HG02943 (cell line): ENCODE measurements around the gene CD58.
"Not testable (repeated sequence)": the region's sequence is repeated elsewhere in the genome, so short reads cannot be mapped to it uniquely, and the experiment has no call there.

Experiments
- ATAC-seq: cut with Tn5 transposase; IDR thresholded peaks from one replicate; pipeline ENCODE4 v1.9.1; 2021; ENCODE audit warnings: mild to moderate bottlenecking, low read depth, moderate library complexity; ENCODE audit not compliant: unreplicated experiment

CD58 gene

GRCh38 chr1:116572771-116573430 lies 2.1 kb upstream of the CD58 start:
- no peak for ATAC-seq

DNA sequence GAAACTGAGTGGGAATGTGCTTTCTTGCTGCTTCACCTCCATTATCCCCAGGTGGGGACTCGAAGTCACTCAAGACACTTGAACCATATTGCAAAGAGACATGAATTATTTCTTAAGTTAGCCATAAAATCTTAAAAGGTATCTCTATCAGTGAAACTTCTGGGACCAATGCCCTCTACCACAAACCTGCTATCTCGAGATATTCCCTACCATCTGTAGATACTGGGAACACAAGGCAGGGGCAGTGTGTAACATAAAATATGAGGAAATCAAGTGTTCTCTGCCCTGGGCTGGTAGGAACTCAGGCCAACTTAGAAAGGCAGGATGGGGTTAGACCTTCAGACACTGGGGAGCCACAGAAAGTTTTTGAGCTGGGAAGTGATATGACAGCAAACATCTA lies 1.3 kb upstream of the CD58 start:
- ATAC-seq, result no peak

DNA sequence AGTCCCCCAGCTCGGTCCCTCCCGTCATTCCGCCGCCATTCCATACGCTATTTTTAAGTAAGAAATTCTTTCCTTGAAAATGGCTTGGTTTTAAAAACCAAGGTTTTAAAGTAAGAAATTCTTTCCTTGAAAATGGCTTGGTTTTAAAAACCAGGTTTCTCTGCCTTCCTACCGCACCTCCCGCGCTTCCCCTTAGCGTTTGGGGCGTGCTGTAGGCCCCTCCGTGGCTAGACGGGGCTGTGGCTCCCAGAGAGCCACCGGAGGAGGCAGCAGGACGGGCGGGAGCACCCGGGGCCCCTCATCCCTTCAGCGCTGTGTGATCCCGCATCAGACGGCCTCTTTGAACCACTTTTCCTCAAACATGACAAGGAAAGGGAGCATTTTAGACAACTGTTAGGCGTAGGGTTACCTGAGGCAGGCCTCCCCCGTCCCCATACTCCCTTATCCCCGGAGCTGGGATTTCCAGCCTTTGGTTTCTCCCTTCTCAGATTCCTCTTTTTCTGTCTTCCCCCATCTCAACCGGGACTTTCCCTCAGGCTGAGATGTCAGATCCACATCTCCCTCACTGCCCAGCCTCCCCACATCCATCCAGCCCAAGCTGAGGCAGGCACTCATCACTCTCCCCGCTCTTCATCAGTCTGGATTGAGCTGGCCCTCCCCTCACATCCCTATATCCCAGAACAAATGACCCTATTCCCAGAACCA lies 541 bp upstream of the CD58 start:
- no peak for ATAC-seq

DNA sequence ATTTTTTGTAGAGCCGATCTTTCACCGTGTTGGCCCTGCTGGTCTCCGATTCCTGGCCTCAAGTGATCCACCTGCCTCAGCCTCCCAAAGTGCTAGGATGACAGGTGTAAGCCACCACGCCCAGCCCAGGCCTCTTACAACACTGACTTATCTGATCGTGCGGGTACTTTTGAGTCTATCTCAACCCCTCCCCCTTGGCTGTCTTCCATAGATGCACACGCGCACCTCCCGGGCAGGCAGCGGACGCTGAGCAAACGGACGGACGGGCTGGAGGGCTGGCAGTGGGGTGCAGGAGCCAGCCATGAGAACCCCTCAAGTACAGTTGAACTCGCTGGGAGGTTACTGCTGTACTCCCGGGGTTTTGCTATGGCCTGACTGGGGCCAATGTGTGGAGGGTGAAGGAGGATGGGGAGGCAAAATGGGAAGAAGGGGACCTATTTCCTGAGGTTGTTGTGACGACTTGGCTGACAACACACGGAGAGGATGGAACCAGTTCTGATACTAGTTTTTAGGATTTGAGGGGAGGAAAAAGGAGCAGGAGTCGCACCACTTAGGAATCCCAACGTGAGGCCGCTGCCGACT lies 959 bp downstream of the CD58 start:
- ATAC-seq, result no peak

- no peak for ATAC-seq
These were observed 1.5 kb downstream of the CD58 start for GRCh38 chr1:116569381-116569670.

DNA sequence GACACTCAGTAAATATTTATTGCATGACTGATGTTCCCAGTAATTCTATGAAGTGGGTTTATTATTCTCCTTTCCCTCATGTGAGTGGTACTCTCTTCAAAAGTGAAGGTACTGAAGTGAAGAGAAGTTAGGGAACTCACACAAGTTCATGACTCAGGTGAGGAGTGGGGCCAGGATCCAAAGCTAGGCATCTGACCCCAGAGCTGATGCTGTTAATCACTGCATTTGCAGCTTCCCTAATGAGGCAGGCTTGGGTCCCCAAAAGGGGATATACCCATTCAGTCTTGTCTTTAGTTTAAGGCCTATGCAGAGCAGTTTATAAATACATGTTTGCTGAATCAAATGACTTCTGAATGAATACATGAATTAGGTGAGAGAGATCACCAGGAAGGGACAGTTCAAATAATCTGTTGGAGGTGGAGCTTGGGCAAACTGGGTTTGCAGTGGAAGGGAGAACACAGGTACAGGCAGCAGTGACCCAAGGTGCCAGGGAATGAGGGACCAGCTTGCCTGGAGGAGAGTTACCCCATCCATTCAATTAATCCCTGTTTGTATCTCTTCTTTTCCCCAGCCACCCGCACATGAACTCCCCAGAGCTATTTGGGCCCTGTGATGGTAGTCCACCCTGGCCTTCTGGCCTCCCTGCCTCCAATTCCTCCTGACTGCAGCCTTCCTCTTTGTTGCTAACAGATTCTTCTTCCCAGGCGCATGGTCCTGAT lies 2.0 kb downstream of the CD58 start:
- no peak for ATAC-seq

GRCh38 chr1:116567790-116568661 lies 2.8 kb downstream of the CD58 start:
- ATAC-seq, result no peak

GRCh38 chr1:116565222-116565621 lies 5.6 kb downstream of the CD58 start:
- no peak for ATAC-seq

DNA sequence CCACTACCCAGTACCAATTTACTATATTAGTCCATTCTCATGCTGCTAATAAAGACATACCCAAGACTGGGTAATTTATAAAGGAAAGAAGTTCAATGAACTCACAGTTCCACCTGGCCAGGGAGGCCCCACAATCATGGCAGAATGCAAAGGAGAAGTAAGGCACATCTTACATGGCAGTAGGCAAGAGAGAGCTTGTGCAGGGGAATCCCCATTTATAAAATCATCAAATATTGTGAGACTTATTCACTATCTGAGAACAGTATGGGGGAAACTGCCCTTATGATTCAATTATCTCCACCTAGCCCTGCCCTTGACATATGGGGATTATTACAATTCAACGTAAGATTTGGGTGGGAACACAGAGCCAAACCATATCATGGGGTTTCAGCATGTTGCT lies 6.4 kb downstream of the CD58 start:
- no peak for ATAC-seq

DNA sequence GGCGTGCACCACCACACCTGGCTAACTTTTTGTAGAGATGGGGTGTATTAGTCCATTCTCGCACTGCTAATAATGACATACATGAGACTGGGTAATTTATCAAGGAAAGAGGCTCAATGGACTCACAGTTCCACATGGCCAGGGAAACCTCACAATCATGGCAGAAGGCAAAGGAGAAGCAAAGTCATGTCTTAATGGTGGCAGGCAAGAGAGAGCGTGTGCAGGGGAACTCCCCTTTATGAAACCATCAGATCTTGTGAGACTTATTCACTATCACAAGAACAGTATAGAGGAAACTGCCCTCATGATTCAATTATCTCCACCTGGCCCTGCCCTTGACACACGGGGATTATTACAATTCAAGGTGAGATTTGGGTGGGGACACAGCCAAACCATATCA lies 8.4 kb downstream of the CD58 start:
- ATAC-seq, result not testable (repeated sequence)

- ATAC-seq, result no peak
These were observed 9.3 kb downstream of the CD58 start for GRCh38 chr1:116561563-116561962.

GRCh38 chr1:116560704-116561490 lies 9.9 kb downstream of the CD58 start:
- no peak for ATAC-seq

- no peak for ATAC-seq
These were observed 11.5 kb downstream of the CD58 start for GRCh38 chr1:116559304-116559761.

- ATAC-seq, result no peak
These were observed 12.3 kb downstream of the CD58 start for GRCh38 chr1:116558571-116558970.

GRCh38 chr1:116558140-116558549 lies 12.7 kb downstream of the CD58 start:
- ATAC-seq, result no peak

- ATAC-seq, result no peak
These were observed 13.4 kb downstream of the CD58 start for GRCh38 chr1:116557323-116557878.

GRCh38 chr1:116556289-116557006 lies 14.4 kb downstream of the CD58 start:
- peak; percentile 48 for ATAC-seq

GRCh38 chr1:116554924-116555323 lies 15.9 kb downstream of the CD58 start:
- ATAC-seq, result no peak
